HG03469 (cell line): ENCODE data around the gene PBX1.
A peak's percentile ranks its signal among the peaks of the same experiment; 100 is the strongest.

Experiments
- ATAC-seq: cut with Tn5 transposase; IDR thresholded peaks from one replicate; pipeline ENCODE4 v1.9.1; 2021; ENCODE audit warnings: mild to moderate bottlenecking, moderate library complexity, moderate number of reproducible peaks; ENCODE audit not compliant: unreplicated experiment

The PBX1 gene

GRCh38 chr1:164713456-164714207 is 154.6 kb downstream of the PBX1 start:
- ATAC-seq = no peak

GRCh38 chr1:164716992-164717703 is 158.2 kb downstream of the PBX1 start:
- ATAC-seq = peak; percentile 88

GRCh38 chr1:164718821-164719220 is 159.8 kb downstream of the PBX1 start:
- no peak for ATAC-seq

- ATAC-seq = no peak
These were observed 160.9 kb downstream of the PBX1 start for GRCh38 chr1:164719676-164720439.

- ATAC-seq = no peak
These were observed 161.7 kb downstream of the PBX1 start for GRCh38 chr1:164720440-164721227.

- no peak for ATAC-seq
These were observed 162.2 kb downstream of the PBX1 start for GRCh38 chr1:164721228-164721496.

GRCh38 chr1:164723296-164723798 is 164.4 kb downstream of the PBX1 start:
- ATAC-seq = no peak

- ATAC-seq = no peak
These were observed 166.4 kb downstream of the PBX1 start for GRCh38 chr1:164725401-164725800.

- ATAC-seq = no peak
These were observed 167.3 kb downstream of the PBX1 start for GRCh38 chr1:164726235-164726634.

GRCh38 chr1:164728719-164729118 is 169.7 kb downstream of the PBX1 start:
- no peak for ATAC-seq

- no peak for ATAC-seq
These were observed 172.3 kb downstream of the PBX1 start for GRCh38 chr1:164731161-164731876.

GRCh38 chr1:164733070-164733469 is 174.1 kb downstream of the PBX1 start:
- no peak for ATAC-seq

- ATAC-seq = no peak
These were observed 174.8 kb downstream of the PBX1 start for GRCh38 chr1:164733734-164734133.

GRCh38 chr1:164735315-164736052 is 176.5 kb downstream of the PBX1 start:
- ATAC-seq = no peak

- ATAC-seq = no peak
These were observed 177.2 kb downstream of the PBX1 start for GRCh38 chr1:164736137-164736536.

GRCh38 chr1:164739189-164739588 is 180.2 kb downstream of the PBX1 start:
- ATAC-seq = no peak

GRCh38 chr1:164740000-164740526 is 181.1 kb downstream of the PBX1 start:
- ATAC-seq = no peak

- no peak for ATAC-seq
These were observed 183.8 kb downstream of the PBX1 start for GRCh38 chr1:164742745-164743144.

GRCh38 chr1:164743976-164744375 is 185.0 kb downstream of the PBX1 start:
- ATAC-seq = no peak
